ENCODE measurements around the gene PKNOX1. TPM values are rescaled to one million over a fixed set of nuclear protein-coding genes. Genes with fewer than 3 reads are reported as not detected.
"Not testable (repeated sequence)": the region's sequence is repeated elsewhere in the genome, so short reads cannot be mapped to it uniquely, and the experiment has no call there.

Gene PKNOX1
- total RNA-seq, 1 experiment from 2014 or later = 43.4 TPM

DNA sequence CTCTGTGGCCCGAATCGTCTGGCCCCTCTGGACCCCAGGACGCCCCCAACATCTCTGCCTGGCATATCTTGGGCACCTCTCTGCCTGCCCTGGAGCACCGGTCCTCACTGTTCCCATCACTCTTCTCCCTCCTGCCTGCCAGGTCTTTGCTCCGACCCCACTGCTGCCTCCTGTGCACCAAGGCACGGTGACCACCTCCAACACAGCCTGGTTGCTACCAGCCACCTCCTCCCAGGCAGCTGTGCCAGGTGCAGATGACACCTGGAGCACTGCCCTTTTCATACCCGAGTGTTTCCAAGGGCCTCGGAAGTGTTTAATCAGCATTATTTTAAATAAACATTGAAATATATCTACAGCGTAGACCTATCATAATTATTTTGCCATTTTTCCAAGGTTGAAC lies 31.3 kb downstream of the PKNOX1 start:
- no peak overlapping the region for H3K27ac ChIP-seq (ENCODE audit: insufficient read length, low read depth, low read length)
- no peak overlapping the region for H2BK20ac ChIP-seq (ENCODE audit: low read depth, low read length, poor library complexity, severe bottlenecking)
- H3K9ac ChIP-seq (ENCODE audit: extremely low read depth, insufficient read length, low read length) = no peak overlapping the region
- no peak overlapping the region for H3K4ac ChIP-seq (ENCODE audit: low read depth, low read length)
- peaks cover 25 to 60% (median 55%) of the 10 kb centered on the region in 3 experiments for H3K36me3 Mint-ChIP-seq (ENCODE audit: insufficient read depth in 1 of 3, low read depth in 3 of 3)
- H3K18ac ChIP-seq (ENCODE audit: insufficient read length, low read depth, low read length) = no peak overlapping the region
- H2AK5ac ChIP-seq (ENCODE audit: insufficient read length, low read length) = no peak overlapping the region
- no peak overlapping the region for H4K8ac ChIP-seq (replicated peaks; ENCODE audit: insufficient read length, low read depth, low read length)
- no peaks in the 10 kb centered on the region for H3K9me3 ChIP-seq (ENCODE audit: control insufficient read depth, low read depth, low read length)
- no peak overlapping the region for H3K4me3 Mint-ChIP-seq
- H3K9me3 Mint-ChIP-seq = peaks cover 3 to 7% of the 10 kb centered on the region in 2 experiments; a peak in 4 of 5 replicates
- TF ChIP-seq, protein P1, sequence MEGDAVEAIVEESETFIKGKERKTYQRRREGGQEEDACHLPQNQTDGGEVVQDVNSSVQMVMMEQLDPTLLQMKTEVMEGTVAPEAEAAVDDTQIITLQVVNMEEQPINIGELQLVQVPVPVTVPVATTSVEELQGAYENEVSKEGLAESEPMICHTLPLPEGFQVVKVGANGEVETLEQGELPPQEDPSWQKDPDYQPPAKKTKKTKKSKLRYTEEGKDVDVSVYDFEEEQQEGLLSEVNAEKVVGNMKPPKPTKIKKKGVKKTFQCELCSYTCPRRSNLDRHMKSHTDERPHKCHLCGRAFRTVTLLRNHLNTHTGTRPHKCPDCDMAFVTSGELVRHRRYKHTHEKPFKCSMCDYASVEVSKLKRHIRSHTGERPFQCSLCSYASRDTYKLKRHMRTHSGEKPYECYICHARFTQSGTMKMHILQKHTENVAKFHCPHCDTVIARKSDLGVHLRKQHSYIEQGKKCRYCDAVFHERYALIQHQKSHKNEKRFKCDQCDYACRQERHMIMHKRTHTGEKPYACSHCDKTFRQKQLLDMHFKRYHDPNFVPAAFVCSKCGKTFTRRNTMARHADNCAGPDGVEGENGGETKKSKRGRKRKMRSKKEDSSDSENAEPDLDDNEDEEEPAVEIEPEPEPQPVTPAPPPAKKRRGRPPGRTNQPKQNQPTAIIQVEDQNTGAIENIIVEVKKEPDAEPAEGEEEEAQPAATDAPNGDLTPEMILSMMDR (conservative IDR thresholded peaks at IDR 0.05) = no peak
- H3K79me1 ChIP-seq (ENCODE audit: insufficient read depth, low read depth, low read length, poor library complexity, severe bottlenecking) = no peaks in the 10 kb centered on the region
- H3K4me1 ChIP-seq (ENCODE audit: insufficient read depth, low read length) = no peaks in the 10 kb centered on the region
- H4K20me1 ChIP-seq (ENCODE audit: control insufficient read depth, insufficient read depth, insufficient read length) = no peaks in the 10 kb centered on the region
- no peak overlapping the region for H4K5ac ChIP-seq (ENCODE audit: insufficient read length, low read depth, low read length)
- no peak overlapping the region for H2BK120ac ChIP-seq (ENCODE audit: low read depth, low read length, poor library complexity, severe bottlenecking)
- no peak overlapping the region for H2BK5ac ChIP-seq (ENCODE audit: insufficient read length, low read length)
- no peak overlapping the region for H3T11ph ChIP-seq (ENCODE audit: low read length)
- H3K23ac ChIP-seq (ENCODE audit: insufficient read length, low read depth, low read length) = no peak overlapping the region
- no peak overlapping the region for H2BK12ac ChIP-seq (ENCODE audit: insufficient read length, low read depth, low read length)
- no peak overlapping the region for H3K56ac ChIP-seq (ENCODE audit: insufficient read length, low read depth, low read length)
- no peaks in the 10 kb centered on the region for H3K27me3 ChIP-seq (ENCODE audit: insufficient read depth, low read length)
- H3K23me2 ChIP-seq (ENCODE audit: insufficient read length, low read depth, low read length, poor library complexity, severe bottlenecking) = no peaks in the 10 kb centered on the region
- H3K79me2 ChIP-seq (ENCODE audit: insufficient read depth, low read length) = no peaks in the 10 kb centered on the region
- no peaks in the 10 kb centered on the region; the same call in 1 of the 2 replicates for H3K27me3 Mint-ChIP-seq (ENCODE audit: low read depth)
- no peak overlapping the region for H2AFZ ChIP-seq (ENCODE audit: low read length)
- H3K14ac ChIP-seq (ENCODE audit: insufficient read depth, low read length) = no peak overlapping the region; the same call in 1 of the 2 replicates
- WGBS (ENCODE audit: extremely low coverage, insufficient read length, low lambda C conversion rate) = no CpG with 5 or more reads among the region's 9 CpGs
- no peak overlapping the region for H4K91ac ChIP-seq (ENCODE audit: insufficient read length, low read depth, low read length)
- H3K4me2 ChIP-seq (ENCODE audit: insufficient read depth, insufficient read length, low read length) = no peak overlapping the region
- H2BK15ac ChIP-seq (ENCODE audit: low read depth, low read length) = no peak overlapping the region
- H3K27ac Mint-ChIP-seq = peak overlapping the region; percentile 9 to 42 (median 13); a peak in 6 of 7 replicates
- peaks cover 18% of the 10 kb centered on the region in 2 experiments for H3K4me1 Mint-ChIP-seq
- DNase-seq = no peak

DNA sequence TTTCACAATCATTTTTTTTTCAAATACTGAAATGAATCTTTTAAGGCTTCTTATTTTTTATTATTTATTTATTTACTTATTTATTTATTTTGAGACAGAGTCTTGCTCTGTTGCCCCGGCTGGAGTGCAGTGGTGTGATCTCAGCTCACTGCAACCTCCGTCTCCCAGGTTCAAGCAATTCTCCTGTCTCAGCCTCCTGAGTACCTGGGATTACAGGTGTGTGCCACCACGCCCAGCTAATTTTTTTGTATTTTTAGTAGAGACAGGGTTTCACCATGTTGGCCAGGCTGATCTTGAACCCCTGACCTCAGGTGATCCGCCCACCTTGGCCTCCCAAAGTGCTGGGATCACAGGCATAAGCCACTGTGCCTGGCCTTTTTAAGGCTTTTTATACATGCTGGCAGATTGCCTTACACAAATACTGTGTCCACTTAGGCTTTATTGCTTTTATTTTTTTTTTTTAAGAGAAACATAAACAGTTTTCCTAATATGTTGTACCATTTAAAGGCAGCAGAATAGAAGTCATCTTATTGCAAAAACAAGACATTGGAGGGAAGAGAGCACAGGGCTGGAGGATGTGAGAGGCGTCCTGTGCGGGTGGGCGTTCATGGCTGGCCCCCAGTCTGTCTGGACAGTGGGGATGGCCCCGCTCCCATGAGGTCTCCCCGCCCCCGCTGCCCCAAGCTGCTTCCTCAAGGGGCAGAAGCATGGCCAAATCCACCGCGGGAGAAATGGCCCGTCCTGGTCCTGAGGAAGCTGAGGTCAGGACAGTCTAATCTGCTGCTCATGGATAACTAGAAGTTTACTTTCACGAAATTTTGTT lies 31.9 kb downstream of the PKNOX1 start:
- H2BK15ac ChIP-seq (ENCODE audit: low read depth, low read length); H3K9me3 Mint-ChIP-seq; H2BK5ac ChIP-seq (ENCODE audit: insufficient read length, low read length); H3K27ac ChIP-seq (ENCODE audit: insufficient read length, low read depth, low read length); H4K8ac ChIP-seq (replicated peaks; ENCODE audit: insufficient read length, low read depth, low read length); H2AK5ac ChIP-seq (ENCODE audit: insufficient read length, low read length); H3K9me3 ChIP-seq (ENCODE audit: control insufficient read depth, low read depth, low read length); H4K20me1 ChIP-seq (ENCODE audit: control insufficient read depth, insufficient read depth, insufficient read length); H3T11ph ChIP-seq (ENCODE audit: low read length); DNase-seq; H3K9ac ChIP-seq (ENCODE audit: extremely low read depth, insufficient read length, low read length); H3K4me1 ChIP-seq (ENCODE audit: insufficient read depth, low read length); H3K79me1 ChIP-seq (ENCODE audit: insufficient read depth, low read depth, low read length, poor library complexity, severe bottlenecking); H3K18ac ChIP-seq (ENCODE audit: insufficient read length, low read depth, low read length); H4K91ac ChIP-seq (ENCODE audit: insufficient read length, low read depth, low read length); H4K5ac ChIP-seq (ENCODE audit: insufficient read length, low read depth, low read length); H3K56ac ChIP-seq (ENCODE audit: insufficient read length, low read depth, low read length); H2BK12ac ChIP-seq (ENCODE audit: insufficient read length, low read depth, low read length); H3K4ac ChIP-seq (ENCODE audit: low read depth, low read length); H3K23ac ChIP-seq (ENCODE audit: insufficient read length, low read depth, low read length); H3K4me3 Mint-ChIP-seq; H2AFZ ChIP-seq (ENCODE audit: low read length); H3K79me2 ChIP-seq (ENCODE audit: insufficient read depth, low read length); H3K4me2 ChIP-seq (ENCODE audit: insufficient read depth, insufficient read length, low read length); H3K27me3 Mint-ChIP-seq (ENCODE audit: low read depth); H3K14ac ChIP-seq (ENCODE audit: insufficient read depth, low read length); H3K27me3 ChIP-seq (ENCODE audit: insufficient read depth, low read length); H3K23me2 ChIP-seq (ENCODE audit: insufficient read length, low read depth, low read length, poor library complexity, severe bottlenecking); H2BK20ac ChIP-seq (ENCODE audit: low read depth, low read length, poor library complexity, severe bottlenecking); H2BK120ac ChIP-seq (ENCODE audit: low read depth, low read length, poor library complexity, severe bottlenecking): not testable (repeated sequence)
- peaks cover 25 to 61% (median 56%) of the 10 kb centered on the region in 3 experiments for H3K36me3 Mint-ChIP-seq (ENCODE audit: insufficient read depth in 1 of 3, low read depth in 3 of 3)
- H3K4me1 Mint-ChIP-seq = peaks cover 18% of the 10 kb centered on the region in 2 experiments
- WGBS (ENCODE audit: extremely low coverage, insufficient read length, low lambda C conversion rate) = no CpG with 5 or more reads among the region's 14 CpGs
- H3K27ac Mint-ChIP-seq = peak overlapping the region in 1 of 3 experiments; percentile 21; a peak in 1 of 7 replicates

Data from H9 (cell line).